ENCODE measurements around the gene CEP152.

Gene CEP152

DNA sequence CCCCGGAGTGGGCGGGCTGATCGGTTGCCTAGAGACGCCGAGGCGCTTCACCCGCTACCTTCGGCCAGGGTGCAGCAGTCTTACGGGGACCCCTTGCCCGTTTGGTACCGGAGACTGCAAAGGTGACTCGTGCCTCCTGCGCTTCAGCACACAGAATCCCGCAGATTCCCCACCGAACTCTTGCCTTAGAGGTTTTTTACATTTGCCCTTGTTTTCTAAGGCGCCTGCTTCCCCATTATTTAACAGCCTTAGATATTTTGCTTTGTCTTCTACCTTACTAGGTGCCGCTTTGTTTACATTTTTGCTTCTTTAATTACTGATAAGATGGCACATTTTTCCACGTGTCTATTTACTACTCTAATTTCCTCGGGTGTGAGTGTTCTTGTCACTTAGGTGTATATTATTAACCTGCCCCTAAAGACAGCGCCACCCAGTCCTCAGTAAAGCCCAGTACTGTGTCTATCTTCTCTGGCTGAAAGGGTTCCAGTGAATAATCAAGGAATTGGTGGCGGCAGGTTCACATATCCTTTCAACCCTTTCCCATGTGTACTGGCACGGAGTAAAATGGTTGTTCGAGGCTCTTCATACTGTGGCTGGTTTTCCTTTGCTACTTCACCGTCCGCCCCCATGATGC is 573 bp upstream of the CEP152 start:
- no peak for DNase-seq (ENCODE audit: low read depth)
- peak overlapping the region; percentile 93 for H3K4me3 ChIP-seq (ENCODE audit: control insufficient read depth, low read depth, low read length)
- TF ChIP-seq, protein P1, sequence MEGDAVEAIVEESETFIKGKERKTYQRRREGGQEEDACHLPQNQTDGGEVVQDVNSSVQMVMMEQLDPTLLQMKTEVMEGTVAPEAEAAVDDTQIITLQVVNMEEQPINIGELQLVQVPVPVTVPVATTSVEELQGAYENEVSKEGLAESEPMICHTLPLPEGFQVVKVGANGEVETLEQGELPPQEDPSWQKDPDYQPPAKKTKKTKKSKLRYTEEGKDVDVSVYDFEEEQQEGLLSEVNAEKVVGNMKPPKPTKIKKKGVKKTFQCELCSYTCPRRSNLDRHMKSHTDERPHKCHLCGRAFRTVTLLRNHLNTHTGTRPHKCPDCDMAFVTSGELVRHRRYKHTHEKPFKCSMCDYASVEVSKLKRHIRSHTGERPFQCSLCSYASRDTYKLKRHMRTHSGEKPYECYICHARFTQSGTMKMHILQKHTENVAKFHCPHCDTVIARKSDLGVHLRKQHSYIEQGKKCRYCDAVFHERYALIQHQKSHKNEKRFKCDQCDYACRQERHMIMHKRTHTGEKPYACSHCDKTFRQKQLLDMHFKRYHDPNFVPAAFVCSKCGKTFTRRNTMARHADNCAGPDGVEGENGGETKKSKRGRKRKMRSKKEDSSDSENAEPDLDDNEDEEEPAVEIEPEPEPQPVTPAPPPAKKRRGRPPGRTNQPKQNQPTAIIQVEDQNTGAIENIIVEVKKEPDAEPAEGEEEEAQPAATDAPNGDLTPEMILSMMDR (IDR thresholded peaks at IDR 0.05; ENCODE audit: control insufficient read depth, insufficient read depth, low read depth, low read length, missing control alignments): no peak

DNA sequence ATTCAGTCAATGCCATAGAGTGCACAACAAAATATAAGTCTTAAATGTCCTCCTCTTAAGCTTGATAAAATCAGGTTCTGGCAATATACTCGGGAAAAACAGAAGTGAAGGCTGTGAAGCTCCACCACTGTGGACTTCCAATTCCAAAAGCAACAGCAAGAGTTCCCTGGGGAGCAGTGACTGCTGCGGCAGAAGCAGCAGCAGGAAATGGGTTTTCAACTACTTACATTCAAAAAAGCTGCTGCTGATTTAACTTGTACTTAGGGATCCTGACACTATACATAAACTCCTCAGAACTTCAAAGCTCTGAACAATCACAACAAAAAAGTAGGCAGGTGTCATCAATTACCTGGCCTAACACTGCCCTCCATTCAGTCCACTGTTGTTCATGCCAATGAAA is 4.7 kb downstream of the CEP152 start:
- H3K4me3 ChIP-seq (ENCODE audit: control insufficient read depth, low read depth, low read length): no peak overlapping the region
- TF ChIP-seq, protein P1 (IDR thresholded peaks at IDR 0.05; ENCODE audit: control insufficient read depth, insufficient read depth, low read depth, low read length, missing control alignments): no peak
- DNase-seq (ENCODE audit: low read depth): no peak

DNA sequence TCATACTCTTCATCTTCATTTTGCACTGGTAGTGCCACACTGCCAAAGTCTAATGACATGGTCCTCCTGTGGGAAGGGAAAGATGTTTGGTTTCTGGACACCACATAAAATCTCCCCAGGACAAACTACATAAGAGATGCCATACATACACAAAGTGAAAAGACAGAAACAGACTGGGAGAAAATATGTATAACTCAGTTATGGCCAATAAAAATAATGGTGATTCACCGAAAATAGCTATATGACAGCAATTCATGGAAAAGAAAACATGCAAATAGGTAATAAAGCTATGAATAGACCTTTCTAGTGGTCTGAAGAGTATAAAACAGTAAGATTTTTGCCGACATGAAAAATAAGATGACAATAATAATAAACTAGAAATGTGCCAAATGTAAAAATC is 5.3 kb downstream of the CEP152 start:
- H3K4me3 ChIP-seq (ENCODE audit: control insufficient read depth, low read depth, low read length): no peak overlapping the region
- no peak for DNase-seq (ENCODE audit: low read depth)
- TF ChIP-seq, protein P1 (IDR thresholded peaks at IDR 0.05; ENCODE audit: control insufficient read depth, insufficient read depth, low read depth, low read length, missing control alignments): no peak

DNA sequence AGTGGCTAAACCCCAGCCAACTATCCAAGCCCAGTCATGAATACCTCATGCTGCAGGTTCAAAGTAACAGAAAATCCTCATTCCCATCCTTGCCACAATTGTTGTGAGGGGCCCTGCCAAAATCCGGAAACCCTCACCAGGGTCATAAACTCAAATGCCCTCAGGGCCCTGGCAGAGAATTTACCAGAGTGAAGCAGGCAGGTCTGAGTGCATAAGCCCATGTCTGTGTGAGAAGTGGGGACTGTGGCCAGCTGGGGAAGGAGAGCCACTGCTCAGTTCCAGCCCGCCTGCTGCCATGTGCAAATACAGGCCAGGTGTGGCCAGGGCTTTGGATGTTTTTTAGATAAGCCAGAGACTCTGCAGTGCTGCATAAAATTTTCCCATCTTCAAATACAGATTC is 7.0 kb downstream of the CEP152 start:
- H3K4me3 ChIP-seq (ENCODE audit: control insufficient read depth, low read depth, low read length): no peak overlapping the region

DNA sequence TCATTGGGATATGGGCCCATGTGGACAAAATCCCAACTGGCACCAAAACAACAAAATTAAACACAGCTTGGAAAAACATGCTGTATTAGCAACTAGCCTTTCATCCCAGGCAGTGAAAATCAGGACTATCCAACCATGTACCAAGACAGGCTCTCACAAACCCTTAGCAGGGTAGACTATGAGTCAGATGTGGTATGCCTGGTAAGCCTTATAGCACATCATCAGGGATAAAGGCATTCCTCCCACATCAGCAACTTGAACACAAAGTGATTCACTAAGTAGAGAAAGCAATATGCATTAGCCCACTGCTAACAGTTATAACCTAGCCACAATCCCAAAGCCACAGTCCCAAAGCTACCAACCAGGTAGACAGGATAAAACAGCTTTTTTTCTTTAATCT is 8.0 kb downstream of the CEP152 start:
- peak; percentile 88 for DNase-seq (ENCODE audit: low read depth)
- TF ChIP-seq, protein P1 (IDR thresholded peaks at IDR 0.05; ENCODE audit: control insufficient read depth, insufficient read depth, low read depth, low read length, missing control alignments): no peak
- H3K4me3 ChIP-seq (ENCODE audit: control insufficient read depth, low read depth, low read length): no peak overlapping the region

More for the DNA sequence above, 7.0 kb downstream of the CEP152 start:
- TF ChIP-seq, protein P1 (IDR thresholded peaks at IDR 0.05; ENCODE audit: control insufficient read depth, insufficient read depth, low read depth, low read length, missing control alignments): no peak
- DNase-seq (ENCODE audit: low read depth): no peak

DNA sequence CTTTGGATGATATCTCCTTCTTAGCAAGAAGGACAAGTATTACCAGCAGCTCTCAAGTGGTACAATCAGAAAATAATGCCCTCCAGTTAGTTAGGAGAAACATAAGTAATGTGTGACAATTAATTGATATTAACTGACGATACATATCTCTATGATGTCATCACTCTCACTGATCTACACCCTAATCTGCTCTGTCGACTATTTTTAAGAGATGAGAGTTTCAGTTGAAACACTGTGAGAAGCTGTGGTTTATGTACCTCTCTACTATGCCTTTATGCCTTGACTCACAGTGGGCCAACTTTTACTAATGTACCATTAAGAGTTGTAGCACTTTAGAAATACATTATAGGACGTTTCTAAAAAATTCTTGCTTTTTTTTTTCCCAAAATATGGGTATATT is 8.6 kb downstream of the CEP152 start:
- no peak for DNase-seq (ENCODE audit: low read depth)
- TF ChIP-seq, protein P1 (IDR thresholded peaks at IDR 0.05; ENCODE audit: control insufficient read depth, insufficient read depth, low read depth, low read length, missing control alignments): no peak
- H3K4me3 ChIP-seq (ENCODE audit: control insufficient read depth, low read depth, low read length): no peak overlapping the region

All from AG09309 (cell line).